GM13977 (cell line): Measurements from ENCODE around the gene DERA.
"Not testable (repeated sequence)": the region's sequence is repeated elsewhere in the genome, so short reads cannot be mapped to it uniquely, and the experiment has no call there.

ENCODE experiments used
- DNase-seq: peaks from one replicate; pipeline ENCODE4 v3.0.0; 2012; ENCODE audit warnings: low spot score
- CTCF ChIP-seq: IDR thresholded peaks from 2 replicates; pipeline ENCODE4 v1.5.1; 2012; ENCODE audit warnings: mild to moderate bottlenecking, control low read depth; ENCODE audit not compliant: insufficient read depth; ENCODE audit errors: extremely low read depth, missing control alignments
- in situ Hi-C: fragments of 300-500 bp; cut with MboI; formaldehyde crosslinking; loops from one replicate; pipeline ENCODE4 v1.12.0; 2022; ENCODE audit warnings: low sequenced_read_pairs, low pct_unique_long_range_greater_than_20kb, mixed read lengths, inconsistent platforms; ENCODE audit not compliant: unreplicated experiment

DERA gene

GRCh38 chr12:15956413-15957185, 45.5 kb downstream of the DERA start:
- in situ Hi-C loops = no loop called here
- no peak for DNase-seq
- TF ChIP-seq CTCF = no peak

DNA sequence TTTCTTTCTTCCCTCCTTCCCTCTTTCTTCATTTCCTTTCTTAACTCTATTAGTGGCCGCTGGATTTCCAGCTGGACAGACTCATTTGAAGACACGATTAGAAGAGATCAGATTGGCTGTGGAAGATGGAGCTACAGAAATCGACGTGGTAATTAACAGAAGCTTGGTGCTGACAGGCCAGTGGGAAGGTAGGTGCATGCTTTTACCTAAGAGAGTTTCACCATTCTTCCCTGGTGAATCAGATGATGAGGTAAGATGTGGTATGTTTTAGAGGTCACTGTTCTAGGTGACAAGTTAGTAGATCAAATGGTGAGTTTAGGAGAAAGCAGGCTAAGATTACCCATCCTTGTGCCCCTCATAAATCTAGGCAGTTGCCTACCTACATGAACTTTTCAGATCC, 51.6 kb downstream of the DERA start:
- TF ChIP-seq CTCF = no peak
- no peak for DNase-seq
- in situ Hi-C loops = no loop called here

GRCh38 chr12:15963271-15963670, 52.1 kb downstream of the DERA start:
- in situ Hi-C loops = no loop called here
- DNase-seq = no peak
- TF ChIP-seq CTCF = no peak

GRCh38 chr12:15966426-15966825, 55.3 kb downstream of the DERA start:
- no peak for DNase-seq
- in situ Hi-C loops = no loop called here
- no peak for TF ChIP-seq CTCF

DNA sequence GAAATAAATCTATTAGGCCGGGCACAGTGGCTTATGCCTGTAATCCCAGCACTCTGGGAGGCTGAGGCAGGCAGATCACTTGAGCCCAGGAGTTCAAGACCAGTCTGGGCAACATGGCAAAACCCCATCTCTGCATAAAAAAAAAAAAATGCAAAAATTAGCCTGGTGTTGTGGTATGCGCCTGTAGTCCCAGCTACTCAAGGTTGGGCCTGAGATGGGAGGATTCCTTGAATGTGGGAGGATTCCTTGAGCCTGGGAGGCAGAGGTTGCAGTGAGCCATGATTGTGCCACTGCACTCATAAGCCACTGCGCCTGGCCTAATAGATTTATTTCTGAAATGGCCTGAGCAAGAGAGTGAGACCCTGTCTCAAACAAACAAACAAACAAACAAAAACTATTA, 55.9 kb downstream of the DERA start:
- DNase-seq, in situ Hi-C loops: not testable (repeated sequence)

- DNase-seq = no peak
- in situ Hi-C loops = no loop called here
- TF ChIP-seq CTCF = no peak
Measured at GRCh38 chr12:15971211-15971610, 60.1 kb downstream of the DERA start.

DNA sequence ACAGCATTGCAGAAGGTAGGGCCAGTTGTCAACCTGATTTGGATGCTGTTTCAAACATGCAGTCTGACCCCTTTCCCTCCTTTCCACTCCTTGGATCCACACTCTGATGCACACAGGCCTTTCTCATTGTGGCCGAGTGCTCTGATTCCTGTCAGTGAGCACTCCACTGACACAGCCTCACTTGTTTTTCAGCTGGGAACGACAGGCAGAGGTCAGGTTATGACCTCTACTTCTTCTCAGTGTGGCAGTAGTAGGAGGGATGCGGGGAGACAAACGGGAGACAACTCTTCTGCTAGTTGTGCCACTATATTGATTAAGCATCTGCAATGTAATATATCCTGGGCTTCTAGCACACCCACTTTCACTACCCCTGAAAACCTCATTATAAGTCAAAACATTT, 61.8 kb downstream of the DERA start:
- in situ Hi-C loops = no loop called here
- TF ChIP-seq CTCF = no peak
- no peak for DNase-seq
